ENCODE data around the gene SORCS3. TPM values are rescaled to one million over a fixed set of nuclear protein-coding genes. Genes with fewer than 3 reads are reported as not detected.
A peak's percentile ranks its signal among the peaks of the same experiment; 100 is the strongest.

The SORCS3 gene
- not detected for total RNA-seq
- long read RNA-seq, result 0 reads

DNA sequence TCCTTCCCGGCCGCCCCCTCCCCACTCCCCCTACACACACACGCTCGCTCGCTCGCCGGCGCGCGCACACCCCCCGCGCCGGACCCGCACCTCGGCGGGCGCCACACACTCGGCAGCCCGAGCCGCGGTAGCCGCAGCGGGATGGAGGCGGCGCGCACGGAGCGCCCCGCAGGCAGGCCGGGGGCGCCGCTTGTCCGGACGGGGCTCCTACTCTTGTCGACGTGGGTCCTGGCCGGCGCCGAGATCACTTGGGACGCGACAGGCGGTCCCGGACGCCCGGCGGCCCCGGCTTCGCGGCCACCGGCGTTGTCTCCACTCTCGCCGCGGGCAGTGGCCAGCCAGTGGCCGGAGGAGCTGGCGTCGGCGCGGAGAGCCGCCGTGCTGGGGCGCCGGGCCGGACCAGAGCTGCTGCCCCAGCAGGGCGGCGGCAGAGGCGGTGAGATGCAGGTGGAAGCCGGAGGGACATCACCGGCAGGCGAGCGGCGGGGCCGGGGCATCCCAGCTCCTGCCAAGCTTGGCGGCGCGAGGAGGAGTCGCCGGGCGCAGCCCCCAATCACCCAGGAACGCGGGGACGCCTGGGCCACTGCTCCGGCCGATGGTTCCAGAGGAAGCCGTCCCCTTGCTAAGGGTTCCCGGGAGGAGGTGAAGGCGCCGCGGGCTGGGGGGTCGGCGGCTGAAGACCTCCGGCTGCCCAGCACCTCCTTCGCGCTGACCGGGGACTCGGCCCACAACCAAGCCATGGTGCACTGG is at the start of gene SORCS3:
SORCS3 (plus strand) TSS at position 104 of the 750 bp plus-strand sequence.
- DNase-seq (no peak), ATAC-seq (no peak)
- intact Hi-C loops (cut with DNase I), result loop anchor here in 1 of 2 donors (10.0 kb wide), 1 partner anchor 283 kb away; no protein-coding TSS in a partner anchor

DNA sequence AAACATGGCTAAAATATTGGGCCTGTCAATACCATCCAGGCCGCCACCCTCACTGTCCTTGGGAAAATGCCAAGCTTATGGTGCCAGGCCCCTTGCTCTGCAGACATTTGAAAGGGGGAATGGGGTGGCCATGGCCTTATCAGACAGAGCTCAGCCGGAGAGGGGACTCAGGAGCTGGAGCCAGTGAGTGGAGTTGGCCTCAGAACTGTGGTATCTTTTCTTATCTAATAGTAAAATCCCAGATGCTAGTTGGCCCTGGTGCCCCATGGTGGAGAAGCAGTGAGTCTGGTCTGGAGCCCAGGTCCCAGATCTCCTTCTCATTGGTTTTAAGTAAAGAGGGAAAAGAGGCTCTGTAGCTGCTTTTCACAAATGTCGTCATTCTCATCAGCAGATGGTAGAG is 49.6 kb upstream of the SORCS3 start:
- no peak for DNase-seq
- ATAC-seq, result no peak
- intact Hi-C loops (cut with DNase I), result no loop called here

DNA sequence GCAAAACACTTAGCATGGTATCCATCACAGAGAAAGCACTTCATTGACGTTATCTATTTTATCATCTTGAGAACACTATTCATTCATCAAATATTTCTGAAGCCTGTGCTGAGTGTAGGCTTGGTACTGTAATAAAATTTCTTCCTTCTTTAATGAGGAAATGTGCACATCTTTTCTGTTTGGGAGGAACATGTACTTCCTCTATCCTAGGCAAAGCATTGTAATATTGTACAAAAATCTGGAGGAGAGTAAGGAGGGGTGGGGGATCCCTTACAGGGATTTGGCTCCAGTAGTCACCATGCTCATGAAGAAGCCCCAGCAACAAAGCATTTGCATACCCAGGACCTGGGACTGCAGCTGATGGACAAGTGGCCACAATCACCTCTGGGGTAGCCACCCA is 39.9 kb upstream of the SORCS3 start:
- intact Hi-C loops (cut with DNase I), result no loop called here
- no peak for DNase-seq

DNA sequence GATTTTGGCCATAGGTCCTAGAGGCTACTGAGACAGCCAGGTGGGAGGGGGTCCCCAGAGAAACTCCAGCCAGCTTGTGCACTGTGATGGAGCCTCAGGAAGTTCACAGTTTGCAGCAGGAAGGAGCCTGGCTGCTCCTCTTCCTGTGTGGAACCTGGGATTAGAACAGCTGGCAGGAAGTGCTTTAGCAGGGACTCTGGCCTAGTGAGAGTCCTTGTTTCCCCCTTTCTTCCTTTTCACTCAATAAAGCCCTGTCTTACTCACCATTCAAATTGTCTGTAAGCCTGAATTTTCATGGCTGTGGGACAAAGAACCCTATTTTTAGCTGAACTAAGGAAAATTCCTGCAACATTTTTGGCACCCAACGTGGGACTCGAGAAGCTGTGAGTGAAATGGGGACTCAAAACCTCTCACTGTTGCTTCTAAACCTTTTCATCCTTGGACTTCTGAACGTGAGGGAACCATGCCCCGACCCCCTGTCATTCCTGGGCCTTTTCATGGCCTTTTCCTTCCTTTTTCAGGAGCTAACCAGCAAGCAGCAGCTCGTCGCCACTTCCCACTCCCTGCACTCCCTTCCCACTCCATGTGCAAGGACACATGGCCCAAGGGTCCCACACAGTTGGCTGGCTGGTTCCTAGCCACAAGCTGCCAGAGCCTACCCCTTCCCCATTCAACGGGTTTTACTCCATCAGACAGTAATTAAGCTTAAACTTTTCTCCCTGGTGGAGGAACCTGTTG is 32.8 kb upstream of the SORCS3 start:
- DNase-seq (no peak), ATAC-seq (no peak)
- intact Hi-C loops (cut with DNase I), result no loop called here

More for the DNA sequence above, 39.9 kb upstream of the SORCS3 start:
- no peak for ATAC-seq

DNA sequence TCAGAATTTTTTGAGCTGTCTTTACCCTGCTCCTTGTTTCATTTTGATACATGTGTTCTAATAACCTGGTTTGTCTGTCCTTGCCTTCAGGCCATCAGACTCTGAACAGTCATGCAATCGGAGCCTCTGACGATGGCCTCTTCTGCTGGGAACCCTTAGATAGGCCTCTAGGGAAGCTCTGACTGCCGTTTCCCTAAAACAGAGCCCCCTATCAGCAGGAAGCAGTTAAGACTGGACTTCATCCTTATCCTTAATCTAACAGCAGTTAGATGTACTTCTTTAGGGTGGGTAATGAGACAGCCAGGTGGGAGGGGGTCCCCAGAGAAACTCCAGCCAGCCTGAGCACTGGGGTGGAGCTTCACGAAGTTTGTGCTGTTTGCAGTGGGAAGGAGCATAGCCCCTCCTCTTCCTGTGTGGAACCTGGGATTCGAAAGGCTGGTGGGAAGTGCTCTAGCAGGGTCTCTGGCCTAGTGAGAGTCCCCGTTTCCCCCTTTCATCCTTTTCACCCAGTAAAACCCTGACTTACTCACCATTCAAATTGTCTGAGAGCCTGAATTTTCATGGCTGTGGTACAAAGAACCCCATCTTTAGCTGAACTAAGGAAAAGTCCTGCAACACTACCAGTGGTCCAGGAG is 28.4 kb upstream of the SORCS3 start:
- ATAC-seq (no peak), DNase-seq (no peak)
- intact Hi-C loops (cut with DNase I), result no loop called here

DNA sequence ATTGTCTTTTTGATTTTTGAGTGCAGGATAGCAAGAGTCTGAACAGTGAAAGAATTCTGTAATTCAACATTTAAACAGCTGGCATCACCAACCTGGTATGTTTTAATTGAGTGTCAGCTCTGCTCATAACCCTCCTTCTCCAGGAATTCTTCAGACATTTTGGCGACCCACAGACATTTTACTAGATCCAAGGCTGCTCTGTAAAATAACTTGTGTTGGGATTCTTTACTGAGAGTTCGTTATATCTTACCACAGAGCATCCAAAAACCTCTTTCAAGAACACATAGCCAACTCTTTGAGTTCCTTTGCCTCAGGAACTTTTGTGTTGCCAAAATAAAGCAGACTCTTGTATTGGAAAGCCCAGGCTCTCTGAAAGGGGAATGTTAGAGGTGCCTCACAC is 27.7 kb upstream of the SORCS3 start:
- ATAC-seq, result no peak
- intact Hi-C loops (cut with DNase I), result no loop called here

DNA sequence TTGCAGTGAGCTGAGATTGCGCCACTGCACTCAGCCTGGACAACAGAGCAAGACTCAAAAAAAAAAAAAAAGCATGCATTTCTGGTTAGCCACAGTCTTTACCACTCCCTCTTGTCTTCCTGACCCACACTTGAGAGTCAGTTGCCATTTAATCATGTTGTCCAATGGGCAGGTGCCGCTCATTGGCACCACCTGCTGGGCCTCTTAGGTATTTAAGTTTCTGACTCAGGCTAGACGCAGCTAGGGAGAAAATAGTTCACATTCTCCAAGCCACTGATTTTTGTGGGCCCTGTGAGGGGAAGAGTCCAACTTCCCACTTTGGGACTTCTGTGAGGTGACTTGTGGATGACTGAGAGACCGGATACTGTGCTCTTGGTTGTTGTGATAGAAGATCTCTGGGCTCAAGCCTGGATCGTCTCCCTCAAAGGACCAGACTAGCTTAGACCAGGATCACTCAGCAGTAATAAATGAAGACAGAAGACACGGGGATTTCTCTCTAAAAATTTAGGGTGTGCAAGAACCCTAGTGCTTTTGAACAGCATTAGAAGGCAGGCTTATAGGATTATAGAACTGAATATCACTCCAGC is 26.8 kb upstream of the SORCS3 start:
- intact Hi-C loops (cut with DNase I), result no loop called here
- ATAC-seq, result no peak
- no peak for DNase-seq

More for the DNA sequence above, 27.7 kb upstream of the SORCS3 start:
- DNase-seq, result no peak

DNA sequence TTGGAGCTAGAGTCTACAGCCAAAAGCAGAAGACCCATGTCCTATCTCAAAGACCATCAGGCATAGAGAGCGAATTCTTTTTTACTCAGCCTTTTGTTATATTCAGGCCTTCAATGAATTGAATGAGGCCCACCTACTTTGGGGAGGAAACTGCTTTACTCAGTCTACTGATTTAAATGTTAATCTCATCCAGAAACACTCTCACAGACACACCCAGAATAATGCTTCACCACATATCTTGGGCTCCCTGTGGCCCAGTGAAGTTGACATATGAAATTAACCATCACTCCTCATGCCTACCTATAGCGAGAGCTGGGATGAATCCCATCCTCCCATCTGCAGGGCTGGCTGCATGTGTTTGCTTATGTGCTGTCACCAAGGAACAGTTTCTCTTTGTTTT is 26.0 kb upstream of the SORCS3 start:
- intact Hi-C loops (cut with DNase I), result no loop called here
- DNase-seq, result no peak
- no peak for ATAC-seq

DNA sequence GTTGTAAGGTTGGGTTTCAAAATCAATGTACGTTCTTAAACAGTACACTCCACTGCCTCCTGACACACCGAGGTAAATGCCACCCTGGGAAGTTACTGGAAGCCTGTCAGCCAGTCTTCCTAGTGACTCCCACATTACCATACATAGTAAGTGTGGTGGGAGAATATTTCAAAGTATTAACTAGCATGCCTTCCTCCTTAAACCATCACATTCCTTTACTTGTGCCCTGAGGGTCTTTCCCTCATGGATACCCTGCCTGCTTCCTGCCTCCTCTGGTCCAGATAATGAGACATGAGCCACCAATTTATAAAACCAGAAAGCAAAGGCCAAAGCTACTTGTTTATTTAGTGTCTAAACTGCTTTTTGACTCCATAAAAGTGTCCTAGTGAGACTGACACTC is 23.3 kb upstream of the SORCS3 start:
- ATAC-seq, result no peak
- no peak for DNase-seq
- intact Hi-C loops (cut with DNase I), result no loop called here

DNA sequence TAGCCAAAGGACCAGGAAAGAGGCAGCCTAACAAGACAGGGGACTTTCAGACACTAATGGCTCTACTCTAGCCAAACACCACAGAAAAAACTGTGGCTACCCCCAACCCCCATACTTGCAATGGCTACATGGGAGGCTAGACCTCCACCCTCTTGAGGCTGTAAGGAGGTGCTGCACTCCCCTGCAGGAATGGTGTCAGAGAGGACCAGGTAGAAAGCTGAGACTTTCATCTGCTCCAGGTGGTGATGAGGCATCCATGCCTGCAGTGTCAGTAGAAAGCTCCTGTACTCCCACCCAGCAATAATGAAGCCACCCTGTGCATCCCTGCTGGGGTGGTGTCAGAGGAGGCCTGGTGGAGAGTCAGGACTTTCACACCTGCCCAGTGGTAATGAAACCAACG is 18.9 kb upstream of the SORCS3 start:
- no peak for DNase-seq
- no peak for ATAC-seq
- intact Hi-C loops (cut with DNase I), result loop anchor here (1.0 to 5.0 kb wide), 2 partner anchors 215 to 216 kb away; no protein-coding TSS in a partner anchor

DNA sequence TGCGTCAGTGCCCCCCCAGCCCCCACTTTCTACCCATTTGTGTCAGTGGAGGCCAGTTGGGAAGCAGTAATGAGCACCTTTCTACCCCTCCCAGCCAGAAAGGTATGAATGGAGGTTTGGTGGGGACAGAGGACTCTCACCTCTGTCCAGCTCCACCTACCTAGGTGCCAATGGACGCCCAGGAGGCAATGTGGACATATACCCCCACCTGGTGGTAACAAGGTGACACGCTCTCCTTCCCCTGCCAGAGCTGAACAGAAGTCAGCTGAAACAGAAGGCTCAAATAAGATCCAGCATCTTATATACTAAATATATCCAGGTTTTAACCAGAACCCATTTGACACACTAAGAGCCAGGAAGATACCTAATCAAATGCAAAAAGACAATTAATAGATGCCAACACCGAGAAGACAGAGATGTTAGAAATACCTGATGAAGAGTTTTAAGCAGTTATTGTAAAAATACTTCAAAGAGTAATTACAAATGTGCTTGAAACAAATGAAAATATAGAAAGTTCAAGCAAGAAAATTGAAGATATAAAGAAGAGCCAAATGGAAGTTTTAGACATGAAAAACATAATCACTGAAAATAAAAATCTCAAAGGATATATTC is 18.4 kb upstream of the SORCS3 start:
- intact Hi-C loops (cut with DNase I), result loop anchor here (1.0 to 5.0 kb wide), 2 partner anchors 215 to 216 kb away; no protein-coding TSS in a partner anchor
- DNase-seq (no peak), ATAC-seq (no peak)

DNA sequence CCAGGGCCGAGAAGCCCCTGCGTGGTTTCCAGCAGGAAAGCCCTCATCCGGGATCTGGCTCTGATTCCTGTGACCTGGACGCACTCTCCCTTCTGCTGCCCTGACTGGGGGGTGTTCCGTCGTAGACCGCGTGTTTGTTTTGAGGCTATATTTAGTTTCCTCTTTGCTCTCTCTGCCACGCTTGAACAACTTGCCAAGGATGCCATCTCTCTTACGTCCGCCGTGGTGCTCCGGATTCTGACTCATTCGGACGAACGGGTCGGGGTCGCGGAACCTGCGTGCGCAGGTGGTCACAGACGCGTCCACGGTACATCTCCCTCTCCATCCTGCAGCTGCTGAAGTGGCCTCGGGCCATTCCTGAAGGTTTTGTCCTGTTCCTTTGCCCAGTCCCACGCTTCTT is 10.4 kb upstream of the SORCS3 start:
- intact Hi-C loops (cut with DNase I), result no loop called here
- DNase-seq (no peak), ATAC-seq (no peak)

DNA sequence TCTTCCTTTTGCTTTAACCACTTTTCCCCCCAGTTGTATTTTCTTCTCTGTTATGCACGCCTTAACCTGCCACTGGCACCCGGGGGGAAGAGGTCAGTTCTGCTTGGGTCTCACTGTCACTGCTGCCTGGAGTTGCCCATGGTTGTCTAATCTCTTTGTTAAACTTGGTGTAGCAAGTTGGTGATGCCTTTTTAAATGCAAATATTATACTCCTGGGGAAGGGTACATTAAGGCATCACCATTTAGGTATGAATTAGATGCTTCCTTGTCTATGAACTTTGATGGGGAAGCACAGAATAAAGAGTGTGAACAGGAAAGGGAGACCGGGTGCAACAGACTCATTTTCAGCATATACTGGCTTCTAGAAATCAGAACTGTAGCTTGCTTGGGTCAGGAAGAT is 9.1 kb upstream of the SORCS3 start:
- ATAC-seq, result no peak
- DNase-seq, result no peak
- intact Hi-C loops (cut with DNase I), result no loop called here

DNA sequence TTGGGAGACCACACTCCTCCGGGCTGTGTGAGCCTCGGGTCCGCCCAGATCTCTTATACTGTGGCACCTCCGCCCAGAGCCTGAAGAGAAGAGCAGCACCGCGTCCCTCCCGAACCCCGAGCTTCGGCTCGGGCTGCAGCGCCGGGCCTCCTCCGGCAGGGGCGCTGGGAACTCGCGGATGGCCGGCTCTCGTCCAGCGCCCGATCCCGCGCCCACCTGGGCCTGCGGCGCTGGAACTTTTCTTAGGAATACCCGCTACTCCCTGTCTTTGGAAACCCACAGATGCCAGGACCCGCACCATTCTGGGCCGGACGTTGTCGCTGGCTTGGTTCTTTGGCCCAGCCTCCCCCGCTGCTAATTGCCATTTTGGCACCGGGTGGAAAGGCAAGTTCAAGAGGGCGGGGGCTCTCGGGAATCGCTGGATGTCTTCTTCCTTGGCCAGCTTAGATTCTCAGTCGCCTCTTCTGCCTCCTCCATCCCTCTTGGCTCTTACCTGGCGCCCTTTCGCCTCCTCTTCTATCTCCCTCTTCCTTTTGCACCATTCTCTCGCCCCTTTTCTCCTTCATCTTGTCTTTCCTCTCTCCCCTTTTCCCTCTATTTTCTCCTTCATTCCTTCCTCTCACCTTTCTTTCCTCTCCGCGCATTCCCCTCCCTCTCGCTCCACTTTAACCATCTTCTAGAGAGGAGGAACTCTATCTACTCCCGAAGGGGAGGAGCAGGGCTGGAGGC is 2.1 kb upstream of the SORCS3 start:
- intact Hi-C loops (cut with DNase I), result no loop called here
- ATAC-seq, result peak in 1 of 2 donors; percentile 39

DNA sequence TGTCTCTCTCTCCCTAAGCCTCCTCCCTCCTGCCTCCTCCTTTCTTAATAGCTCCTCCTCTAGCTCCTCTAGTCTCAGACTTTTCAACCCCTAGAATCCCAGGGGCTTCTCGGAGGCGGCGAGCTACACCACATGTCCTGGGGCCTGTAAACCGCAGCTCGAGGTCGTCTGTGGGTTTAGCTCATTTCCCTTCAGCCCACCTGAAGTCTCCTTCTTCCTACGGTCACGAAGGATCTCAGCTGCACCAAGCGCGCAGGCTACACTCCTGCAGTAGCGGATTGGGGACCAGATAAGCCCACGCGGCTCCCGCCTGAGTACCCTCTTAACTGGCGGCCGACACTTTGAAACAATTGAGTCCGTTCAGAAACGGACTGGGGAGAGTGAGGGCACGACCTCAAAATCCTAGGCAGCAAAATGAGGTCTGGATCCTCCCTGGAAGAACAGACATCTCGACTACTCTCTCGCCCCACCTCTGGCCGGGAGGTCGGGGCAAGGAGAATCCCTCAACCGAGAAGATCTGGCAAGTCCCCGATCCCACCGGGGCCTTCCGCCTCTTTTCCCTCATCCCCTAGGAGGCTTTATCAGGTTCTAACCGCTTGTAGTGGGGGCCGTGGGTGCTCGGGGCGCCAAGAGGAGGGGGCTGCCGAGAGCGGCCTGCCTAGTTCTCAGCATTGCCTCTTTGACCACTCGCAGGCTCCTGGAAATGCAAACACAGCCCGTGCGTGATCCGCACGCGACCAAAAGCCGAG is 1.3 kb upstream of the SORCS3 start:
- ATAC-seq (peak in 1 of 2 donors; percentile 19), DNase-seq (no peak)
- intact Hi-C loops (cut with DNase I), result loop anchor here in 1 of 2 donors (10.0 kb wide), 1 partner anchor 285 kb away; no protein-coding TSS in a partner anchor

More for the DNA sequence above, 2.1 kb upstream of the SORCS3 start:
- DNase-seq, result no peak

DNA sequence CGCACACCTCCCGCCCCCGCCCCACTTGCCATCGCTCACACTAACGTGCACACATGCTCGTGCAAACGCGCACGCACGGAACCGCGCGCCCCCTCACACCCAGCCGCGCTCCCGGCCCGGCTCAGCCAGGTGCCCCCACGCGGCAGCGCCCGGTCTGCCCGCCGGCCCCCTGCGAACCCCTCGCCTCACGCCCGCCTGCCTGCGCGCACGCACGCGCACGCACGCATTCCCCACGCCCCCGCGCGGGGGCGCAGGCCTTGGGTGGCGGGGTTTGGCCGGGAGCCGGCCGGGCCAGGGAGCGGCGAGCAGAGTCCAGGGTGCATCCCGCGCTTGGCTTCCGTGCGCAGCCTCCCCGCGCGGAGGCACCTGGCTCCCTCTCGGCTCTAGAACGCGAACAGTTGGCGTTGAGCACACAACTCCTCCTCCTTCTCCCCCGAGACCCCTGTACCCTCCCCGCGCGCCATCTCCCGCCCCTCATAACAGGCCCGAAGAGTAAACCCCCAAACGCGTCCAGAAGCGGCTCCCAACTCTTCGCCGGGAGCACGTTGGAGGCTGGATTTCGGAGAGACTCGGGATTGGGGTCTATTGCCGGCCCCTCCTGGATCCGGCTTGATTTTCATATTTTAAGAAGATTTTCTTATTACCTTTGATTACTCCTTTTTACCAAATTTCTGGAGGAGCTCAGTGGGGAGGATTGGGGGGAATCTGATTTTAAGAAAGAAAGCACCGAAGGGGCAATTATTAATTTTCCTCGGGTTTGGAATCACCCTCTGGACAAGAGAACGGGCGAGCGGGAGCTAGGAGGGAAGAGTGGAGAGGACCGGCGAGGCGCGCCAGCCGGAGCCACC is 527 bp upstream of the SORCS3 start:
- no peak for ATAC-seq
- DNase-seq, result no peak
- intact Hi-C loops (cut with DNase I), result loop anchor here in 1 of 2 donors (10.0 kb wide), 1 partner anchor 284 kb away; no protein-coding TSS in a partner anchor

All from left cardiac atrium (tissue), 4 donors.